Stimulated activated naive CD4-positive, alpha-beta T cell (primary cell): ENCODE data around the gene C15orf62.

Experiments
- DNase-seq, 6 experiments: peaks; one replicate each; lab custom pipeline; 2025; lab: John Stamatoyannopoulos, UW

Gene C15orf62, protein sequence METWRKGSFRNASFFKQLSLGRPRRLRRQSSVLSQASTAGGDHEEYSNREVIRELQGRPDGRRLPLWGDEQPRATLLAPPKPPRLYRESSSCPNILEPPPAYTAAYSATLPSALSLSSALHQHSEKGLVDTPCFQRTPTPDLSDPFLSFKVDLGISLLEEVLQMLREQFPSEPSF

DNA sequence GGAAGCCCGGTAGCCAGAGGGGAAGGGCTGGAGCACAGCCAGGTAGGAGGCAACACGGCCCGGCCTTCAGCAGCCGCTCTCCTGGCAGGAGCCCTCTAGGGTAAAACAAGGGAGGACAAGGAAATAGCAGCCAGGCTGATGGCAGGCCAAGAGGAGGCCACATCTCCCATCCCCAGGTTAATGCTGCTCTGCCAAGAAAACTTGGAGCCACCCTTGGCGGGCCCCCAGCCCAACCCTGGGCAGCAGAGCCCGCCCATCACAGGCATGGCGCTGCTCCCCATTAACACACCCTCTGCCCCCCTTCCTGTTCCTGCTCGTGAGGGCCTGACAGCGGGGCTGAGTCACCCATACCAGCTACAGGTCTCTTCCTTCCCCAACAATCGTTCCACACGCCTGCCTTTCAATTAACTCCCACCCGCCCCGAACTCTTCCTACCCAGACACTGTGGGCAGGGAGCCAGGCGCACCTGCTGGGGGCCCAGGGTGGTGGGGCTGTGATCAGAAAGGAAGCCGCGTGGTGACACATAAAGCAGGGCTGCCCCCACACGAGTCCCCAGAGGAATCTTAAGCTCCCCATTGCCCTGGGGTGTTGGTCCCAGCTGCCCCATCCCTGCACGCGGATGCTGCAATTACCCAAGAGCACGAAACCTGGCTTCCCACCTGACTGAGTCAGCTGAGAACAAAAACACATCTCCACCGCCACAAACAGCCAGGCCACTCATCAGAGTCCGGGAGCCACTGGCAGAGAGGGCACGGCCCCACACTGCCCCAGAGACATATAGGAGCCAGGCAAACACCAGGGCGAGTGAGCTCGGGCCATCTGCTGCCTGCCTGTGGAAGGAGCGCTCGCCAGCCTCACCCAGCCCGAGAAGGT, at the start of gene C15orf62:
C15orf62 (plus strand) TSS at position 707 of the 873 bp plus-strand sequence. CDS start 516 bp downstream, outside the sequence.
- peak; percentile 24 to 53 (median 37) for DNase-seq

DNA sequence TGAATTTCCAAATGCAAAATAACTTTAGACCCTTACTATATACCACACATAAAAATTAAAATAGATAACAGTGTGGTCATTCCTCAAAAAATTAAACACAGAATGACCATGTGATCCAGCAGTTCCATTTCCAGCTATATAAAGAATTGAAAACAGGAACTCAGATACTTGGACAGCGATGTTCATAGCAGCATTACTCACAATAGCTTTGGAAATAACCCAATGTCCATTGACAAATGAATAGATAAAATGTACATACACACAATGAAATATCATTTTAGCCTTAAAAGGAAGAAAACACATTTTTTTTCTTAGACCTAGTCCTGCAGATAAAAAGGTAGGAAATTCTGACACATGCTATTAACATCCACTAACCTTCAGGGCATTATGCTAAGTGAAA, 48.1 kb upstream of the C15orf62 start:
- no peak for DNase-seq

DNA sequence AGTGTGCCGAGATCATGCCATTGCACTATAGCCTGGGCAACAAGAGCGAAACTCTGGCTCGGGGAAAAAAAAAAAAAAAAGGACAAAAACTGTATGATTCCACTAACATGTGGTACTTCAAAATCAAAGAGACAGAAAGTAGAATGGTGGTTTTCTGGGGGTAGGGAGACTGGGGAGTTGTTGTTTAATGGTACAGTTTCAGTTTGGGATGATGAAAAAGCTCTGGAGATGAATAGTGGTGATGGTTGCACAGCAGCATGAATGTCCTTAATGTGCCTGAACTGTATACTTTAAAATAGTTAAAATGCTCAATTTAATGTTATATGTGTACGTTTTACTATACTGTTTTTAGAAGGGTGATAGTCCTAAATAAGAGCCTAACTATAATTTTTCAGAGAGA, 47.4 kb upstream of the C15orf62 start:
- no peak for DNase-seq

DNA sequence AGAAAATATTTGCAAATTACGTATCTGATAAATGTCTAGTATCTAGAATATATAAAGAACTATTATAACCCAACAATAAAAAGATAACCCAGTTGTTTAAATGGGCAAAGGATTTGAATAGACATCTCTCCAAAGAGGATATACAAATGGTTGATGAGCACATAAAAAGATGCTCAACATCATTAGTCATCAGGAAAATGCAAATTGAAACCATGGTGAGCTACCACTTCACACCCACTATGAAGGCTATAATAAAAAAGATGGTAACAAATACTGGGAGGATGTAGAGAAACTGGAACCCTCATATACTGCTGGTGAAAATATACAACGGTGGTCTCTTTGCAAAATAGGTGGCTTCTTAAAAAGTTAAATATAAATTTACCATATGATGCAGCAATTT, 46.8 kb upstream of the C15orf62 start:
- DNase-seq = no peak

DNA sequence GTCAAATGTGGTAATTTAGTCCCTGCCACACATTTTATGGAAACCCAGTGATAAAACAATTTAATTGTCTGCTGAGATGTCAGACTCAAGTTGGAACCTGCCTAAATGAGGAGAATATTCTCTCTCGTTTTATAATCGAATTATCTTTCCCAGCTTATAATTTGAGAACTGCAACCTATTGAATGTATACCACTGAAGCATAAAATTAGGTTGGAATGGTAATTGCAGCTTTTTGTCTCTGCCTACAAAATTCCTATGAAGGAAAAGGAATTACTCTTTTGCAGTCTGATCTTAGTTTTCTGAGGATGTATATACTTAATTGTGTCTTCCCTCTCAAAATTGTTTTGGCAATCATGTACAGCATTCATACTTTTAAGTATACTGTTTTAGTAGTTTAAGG, 45.9 kb upstream of the C15orf62 start:
- no peak for DNase-seq

DNA sequence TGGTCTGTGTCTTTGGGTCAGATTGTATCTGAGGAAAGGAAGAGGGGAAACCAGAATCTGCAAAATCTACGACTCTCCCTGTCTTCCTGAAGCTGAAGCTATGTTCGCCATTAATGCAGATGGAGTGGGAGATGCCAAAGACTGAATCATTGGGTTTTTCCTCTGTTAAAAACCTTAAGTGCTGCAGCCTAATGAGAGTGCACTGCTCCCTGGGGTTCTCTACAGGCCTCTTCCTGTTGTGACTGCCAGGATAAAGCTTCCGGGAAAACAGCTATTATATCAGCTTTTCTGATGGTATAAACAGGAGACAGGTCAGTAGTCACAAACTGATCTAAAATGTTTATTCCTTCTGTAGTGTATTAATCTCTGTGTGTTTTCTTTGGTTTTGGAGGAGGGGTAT, 38.7 kb upstream of the C15orf62 start:
- no peak for DNase-seq

DNA sequence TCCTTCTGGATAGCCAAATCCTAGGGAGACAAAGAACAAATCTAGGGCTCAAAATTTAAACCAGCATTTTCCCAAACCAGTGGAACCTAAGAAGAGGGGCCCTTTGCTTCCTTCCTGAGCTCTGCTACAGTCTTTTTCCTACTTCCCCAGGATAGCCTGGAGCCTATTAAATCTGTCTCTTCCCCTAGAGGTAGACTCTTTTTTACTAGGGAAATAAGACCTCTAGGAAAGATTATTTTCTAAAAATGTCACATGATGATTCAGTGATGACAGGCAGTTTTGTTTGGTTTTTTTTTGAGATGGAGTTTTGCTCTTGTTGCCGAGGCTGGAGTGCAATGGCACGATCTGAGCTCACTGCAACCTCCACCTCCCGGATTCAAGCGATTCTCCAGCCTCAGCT, 33.2 kb upstream of the C15orf62 start:
- DNase-seq = no peak

DNA sequence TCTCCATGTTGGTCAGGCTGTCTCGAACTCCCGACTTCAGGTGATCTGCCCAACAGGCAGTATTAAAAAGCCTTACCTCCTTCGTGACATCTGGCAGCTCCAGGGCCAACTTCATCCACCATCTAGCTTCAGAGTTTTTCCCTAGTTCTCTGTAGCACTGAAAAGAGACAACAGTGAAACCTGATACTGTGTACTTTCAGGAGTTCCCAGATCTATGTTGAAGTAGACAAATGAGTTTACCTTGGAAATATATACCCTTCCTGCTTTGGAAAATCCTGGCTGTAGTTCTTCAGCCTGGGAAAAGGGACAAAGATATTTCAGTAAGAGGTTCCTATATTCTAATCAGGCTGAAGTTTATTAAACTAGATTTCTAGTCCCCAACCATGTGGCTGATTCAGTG, 32.7 kb upstream of the C15orf62 start:
- DNase-seq = no peak

DNA sequence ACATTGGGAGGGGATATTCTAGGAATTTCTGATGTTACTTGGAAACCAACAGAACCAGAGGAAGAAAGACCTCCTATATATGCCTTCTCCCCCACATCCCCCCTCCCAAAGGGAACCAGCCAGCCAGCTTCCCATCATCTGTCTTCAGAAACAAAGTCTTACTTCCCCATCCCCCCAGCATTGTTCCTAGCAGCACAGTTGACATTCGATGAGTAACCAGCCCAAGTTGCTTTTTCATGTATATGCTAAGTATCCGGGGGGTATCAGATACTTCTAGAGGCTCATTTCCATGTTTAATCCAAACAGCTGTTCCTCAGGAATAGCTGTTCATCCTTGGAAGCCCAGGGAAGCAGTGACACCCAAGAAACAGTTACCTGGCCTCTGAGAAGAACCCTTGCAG, 30.7 kb upstream of the C15orf62 start:
- DNase-seq = no peak

DNA sequence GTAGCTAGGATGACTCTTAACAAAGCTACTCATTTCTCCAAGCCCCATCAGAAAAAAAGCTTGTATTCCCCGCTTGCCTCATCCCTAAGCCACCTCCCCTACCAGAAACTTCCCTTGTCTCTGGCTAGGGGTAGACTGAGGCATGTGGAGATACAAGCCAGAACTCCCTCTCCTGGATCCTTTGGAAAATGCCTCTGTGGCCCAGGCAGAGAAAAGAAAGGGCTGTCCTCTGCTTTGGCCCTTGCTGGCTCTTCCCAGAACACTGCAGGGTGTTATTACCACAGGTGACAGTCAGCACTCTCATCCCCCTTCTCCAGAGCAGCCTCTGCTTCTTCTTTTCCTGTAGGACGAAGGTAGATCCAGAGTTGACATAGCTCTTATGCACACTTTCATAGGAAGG, 29.9 kb upstream of the C15orf62 start:
- no peak for DNase-seq

DNA sequence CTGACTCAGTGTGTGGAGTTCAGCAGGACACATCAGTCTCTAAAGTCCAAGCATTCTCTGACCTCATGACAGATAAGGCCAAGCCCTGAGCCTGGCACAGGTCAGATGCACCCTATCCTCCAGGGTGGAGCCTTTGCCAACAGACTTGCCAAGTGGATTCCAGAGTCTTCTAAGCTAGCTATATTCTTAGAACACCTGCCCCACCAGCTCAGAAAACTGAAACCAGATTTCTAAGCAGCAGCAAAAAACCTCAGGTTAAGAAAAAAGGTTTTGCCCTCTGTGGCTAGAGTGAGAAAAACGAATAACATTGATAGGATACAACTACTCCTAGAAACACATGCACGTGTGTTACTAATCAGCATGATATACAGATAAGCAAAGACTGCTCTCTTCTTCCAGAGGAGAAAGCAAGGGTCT, 26.3 kb upstream of the C15orf62 start:
- no peak for DNase-seq

DNA sequence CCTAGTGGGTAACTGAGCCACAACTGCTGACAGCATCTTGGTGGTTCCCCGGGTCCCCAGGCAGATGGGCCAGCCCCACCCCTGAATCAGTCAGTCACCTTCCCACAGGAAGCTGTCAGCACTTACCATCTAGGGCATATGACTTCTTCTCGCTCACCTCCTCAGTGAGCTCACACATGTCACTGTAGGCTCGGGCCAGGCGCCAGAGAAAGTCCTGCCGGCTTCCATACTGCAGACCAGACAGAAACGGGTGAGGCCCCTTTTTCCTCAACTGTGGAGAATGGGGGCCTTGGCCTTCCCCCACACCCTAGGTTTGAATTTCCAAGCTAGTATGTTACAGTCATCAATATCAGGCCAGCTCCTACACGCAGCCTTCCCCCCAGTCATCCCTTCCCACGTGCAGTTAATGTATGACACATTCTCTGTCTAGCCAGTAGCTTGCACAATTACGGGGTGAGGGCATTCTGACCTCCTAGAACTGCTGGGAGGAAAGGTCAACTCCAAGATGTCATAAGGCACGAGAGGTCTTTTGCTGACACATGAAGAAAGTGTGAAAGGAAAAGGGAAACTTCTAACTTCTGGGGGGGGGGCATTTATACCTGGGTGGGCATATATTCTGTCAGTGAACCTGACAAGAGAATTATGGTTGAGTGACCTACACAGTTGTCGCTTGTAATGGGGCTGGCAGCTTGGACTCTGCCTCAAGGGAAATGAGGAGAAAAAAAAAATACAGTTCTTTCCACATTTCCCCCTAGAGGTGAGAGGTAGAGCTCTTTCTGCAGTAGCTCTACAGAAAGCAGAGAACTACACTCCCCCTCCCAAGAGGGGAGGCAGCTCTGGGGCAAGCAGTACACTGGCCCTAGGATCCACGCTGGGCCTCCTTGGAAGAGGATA, 25.6 kb upstream of the C15orf62 start:
- DNase-seq = no peak

DNA sequence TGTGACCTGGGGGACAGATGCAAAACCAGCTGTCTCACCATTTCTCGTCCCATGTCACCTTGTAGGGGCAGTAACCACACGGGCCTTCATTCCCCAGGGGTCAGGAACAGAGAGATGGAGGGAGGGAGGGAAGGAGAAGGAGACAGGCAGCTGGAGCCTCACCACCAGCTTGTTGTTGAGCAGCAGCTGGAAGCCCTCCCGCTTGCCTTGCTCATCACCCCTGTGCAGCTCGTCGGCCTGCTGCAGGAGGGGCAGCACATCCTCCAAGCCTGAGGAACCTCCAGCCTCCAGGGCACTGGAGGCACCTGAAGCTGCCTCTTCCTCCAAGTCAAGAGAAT, 25.0 kb upstream of the C15orf62 start:
- DNase-seq = no peak

DNA sequence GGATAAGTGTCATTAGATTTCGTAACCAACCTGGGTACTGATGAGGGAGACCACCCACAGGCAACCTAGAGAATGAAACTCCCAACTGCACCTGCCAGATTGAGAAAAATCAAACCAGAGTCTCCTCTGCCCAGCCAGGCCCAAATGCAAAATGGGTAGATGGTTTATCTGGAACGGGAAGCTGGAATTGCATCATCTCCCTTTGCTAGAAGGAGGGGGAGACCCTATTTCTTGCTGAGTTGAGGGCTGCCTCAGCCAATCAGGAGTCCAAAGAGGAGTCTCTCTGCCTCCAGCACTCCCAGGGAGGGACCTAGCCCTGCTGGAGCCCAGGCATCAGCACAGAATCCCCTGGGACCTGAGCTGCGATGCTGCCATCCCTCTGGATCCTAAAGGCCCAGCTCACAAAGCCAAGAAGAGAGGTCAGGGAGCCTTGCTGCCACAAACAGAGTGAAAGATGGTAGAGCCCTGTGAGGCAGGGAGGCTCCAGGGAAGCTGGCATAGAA, 22.8 kb upstream of the C15orf62 start:
- no peak for DNase-seq

DNA sequence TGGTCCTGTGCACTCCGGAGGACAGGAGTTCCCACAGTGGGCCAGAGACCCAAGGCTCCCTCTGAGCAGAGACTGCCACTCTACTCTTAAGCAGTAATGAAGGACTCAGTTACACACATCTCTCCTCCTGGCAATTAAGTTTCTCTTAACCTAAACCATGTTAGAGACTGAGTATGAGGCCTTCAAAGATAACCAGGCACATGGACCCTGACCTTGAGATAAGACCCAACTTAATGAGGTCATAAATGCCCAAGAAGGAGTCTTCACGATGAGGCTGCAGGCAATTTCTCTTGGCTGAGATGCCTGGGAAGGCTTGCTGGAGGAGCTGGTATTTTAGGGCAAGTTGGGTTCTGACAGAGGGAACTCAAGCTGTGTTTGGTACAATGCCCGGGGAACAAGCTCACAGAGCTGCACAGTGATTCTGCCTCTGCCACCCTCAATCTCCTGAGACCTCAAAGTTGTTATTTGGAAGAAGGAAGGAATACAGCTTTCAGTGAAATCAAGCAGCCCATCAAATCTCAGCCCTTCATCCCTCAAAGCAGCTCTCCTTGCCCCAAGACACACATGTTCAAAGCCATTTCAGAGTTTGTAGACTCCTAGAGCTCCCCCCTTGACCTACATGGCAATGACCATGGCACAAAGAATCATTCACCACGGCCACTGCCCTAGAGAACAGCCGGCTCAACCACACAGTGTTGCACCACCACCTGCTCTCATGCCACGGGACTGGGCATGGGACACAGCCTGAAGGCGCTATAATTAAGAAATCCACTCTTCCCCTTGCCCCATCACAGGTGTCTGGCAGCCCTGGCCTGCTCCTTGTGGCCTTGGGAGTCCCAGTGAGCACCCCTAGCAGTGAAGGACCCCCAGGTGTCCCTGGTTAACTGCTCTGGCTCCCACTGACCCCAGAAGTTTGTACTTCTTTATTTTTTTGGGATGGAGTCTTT, 21.8 kb upstream of the C15orf62 start:
- no peak for DNase-seq

DNA sequence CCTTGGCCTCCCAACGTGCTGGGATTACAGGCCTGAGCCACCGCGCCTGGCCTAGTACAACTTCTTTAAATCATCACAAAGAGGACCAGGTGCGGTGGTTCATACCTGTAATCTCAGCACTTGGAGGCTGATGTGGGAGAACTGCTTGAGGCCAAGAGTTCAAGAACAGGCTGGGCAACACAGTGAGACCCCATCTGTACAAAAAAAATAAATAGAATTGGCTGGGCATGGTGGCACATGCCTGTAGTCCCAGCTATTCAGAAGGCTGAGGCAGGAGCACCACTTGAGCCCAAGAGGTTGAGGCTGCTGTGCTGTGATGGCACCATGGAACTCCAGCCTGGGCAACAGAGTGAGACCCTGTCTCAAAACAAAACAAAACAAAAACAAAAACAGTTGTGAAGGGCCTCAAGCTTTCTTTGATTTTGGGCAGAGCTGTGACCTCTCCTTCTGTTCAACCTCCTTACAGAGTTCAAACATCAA, 20.6 kb upstream of the C15orf62 start:
- DNase-seq = no peak

DNA sequence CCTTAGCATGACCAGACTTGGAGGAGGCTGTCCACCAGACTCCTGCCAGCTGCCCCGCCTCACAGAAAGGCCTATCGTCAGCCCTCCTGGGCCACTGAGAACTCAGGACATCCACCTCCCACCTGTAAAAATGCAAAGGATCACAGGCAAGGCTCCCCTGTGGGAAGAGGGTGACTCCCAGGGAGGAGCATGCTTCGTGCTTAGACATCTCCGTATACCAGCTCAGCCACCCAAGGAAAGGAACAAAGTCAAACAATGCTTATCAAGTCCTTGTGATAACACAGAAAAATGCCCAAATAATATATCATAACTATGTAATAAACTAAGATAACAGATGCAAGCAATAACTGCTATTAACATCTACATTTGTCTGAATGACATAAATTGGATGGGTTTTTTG, 18.9 kb upstream of the C15orf62 start:
- DNase-seq = no peak

DNA sequence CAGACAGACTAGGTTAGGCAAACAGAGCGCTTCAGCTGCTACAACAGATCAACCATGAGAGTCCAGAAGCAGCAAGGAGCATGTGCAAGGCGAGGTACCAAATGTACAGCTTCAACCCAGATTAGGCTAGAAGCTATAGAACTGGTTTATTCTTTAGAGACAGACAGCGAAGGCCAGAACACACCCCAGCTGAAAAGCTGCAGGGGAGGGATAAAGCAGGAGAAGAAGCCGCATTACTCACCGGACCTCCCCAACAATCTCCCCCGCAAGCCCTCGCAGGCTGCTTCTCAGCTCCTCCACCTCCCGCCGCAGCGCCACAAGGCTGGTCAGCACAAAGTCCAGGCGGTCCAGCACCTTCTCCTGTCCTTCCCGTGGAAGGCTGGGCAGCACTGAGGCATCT, 18.0 kb upstream of the C15orf62 start:
- DNase-seq = no peak

DNA sequence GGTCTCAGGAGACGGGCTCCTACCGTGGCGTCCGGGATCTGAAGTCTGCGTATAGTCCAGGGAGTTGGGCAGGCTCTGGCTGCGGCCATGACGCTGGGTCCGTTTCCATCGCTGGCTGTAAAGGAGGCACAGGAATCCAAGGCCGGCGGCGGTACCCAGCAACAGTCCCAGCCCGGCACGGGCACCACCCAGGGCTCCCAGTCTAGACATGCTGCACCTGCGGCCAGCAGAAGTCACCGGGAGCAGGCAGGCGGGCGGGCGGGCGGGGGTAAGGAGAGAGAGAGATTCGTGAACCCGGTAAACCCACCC, 15.3 kb upstream of the C15orf62 start:
- no peak for DNase-seq

DNA sequence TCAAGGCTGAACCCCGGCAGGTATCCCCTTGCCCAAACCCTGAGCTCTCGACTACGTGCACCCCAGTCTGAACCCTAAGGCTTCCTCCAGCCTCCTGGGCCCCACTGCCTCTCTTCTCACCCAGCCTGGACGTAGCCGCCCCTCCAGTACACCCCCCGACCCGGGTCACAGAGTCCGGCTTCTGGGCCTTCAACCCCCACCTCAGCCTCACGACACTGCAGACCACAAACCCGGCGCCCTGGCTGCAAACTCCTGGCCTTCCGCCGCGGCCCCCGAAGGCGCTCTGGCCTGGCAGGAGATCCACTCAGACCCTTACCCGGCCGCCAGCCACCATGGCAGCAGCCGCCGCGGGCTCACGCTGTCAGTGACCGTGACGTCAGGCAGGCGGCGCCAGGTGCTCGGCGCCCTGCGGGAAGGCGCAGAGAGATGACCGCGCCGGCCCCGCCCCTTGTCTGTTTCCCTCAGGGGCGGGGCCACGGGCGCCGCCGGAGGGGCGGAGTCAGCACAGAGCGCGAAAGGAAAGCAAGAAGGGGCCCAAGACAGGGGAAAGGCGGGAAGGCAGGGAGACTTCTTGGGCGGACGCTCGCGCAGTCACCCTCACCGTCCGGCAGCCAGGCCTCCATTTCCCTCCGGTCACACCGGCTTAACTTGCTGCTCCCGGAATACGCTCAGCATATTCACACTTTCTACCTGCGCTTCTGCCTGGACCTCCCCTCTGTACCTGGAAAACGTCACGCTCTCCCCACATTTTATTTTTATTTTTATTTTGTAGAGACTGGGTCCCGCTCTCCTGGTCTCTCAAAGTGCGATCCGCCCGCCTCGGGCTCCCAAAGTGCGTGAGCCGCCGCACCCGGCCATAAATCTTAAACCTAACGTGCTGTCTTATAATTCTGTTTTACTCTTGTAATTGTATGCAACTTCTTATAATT, 14.6 kb upstream of the C15orf62 start, which contains the start of gene RMDN3:
RMDN3 (minus strand) TSS at position 372 of the 929 bp plus-strand sequence. CDS start 471 bp downstream, outside the sequence.
- peak; percentile 87 to 94 (median 90) for DNase-seq
